Measurements from ENCODE around the gene RAP1A.
"Not testable (repeated sequence)": the region's sequence is repeated elsewhere in the genome, so short reads cannot be mapped to it uniquely, and the experiment has no call there.

Gene RAP1A

DNA sequence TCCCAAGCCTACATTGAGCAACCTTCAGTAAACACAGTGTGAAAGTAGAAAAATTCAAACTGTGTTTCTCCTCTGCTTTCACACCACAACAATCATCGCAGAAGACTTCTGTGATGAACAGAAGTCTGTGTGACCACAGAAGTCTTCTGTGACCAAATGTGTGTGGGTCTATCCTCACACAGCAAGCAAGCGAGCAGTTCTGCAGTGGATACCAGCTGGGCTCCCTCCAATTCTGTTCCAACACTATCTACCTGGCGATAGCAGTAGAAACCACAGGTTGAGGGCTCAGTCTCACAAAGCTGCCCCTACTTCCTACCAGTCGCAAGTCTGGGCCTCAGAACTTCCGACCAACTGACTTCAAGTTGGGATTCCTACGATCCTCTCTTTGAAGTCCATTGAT, 21.0 kb upstream of the RAP1A start:
- DNase-seq = no peak

- DNase-seq = no peak
These were observed 19.6 kb upstream of the RAP1A start for GRCh38 chr1:111599781-111600693.

GRCh38 chr1:111600886-111601386, 18.7 kb upstream of the RAP1A start:
- DNase-seq = no peak

DNA sequence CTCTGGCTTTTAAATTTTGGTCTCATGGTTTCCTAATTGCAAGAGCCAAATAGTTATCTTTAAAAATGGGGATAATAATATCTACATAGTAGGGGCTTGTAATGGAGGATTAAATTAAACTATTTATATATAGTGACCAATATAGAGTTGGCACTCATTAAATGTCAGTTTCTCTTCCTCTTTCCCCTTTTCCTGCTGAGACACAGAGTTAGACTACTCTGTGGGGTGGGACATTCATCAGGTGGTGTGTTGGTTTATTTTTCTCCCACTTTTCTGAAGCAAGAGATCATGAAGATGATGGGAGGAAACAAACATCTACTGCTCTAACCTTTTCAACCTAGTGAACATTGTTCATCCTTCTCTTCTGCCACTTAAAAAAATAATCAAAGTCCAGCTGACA, 17.3 kb upstream of the RAP1A start:
- no peak for DNase-seq

DNA sequence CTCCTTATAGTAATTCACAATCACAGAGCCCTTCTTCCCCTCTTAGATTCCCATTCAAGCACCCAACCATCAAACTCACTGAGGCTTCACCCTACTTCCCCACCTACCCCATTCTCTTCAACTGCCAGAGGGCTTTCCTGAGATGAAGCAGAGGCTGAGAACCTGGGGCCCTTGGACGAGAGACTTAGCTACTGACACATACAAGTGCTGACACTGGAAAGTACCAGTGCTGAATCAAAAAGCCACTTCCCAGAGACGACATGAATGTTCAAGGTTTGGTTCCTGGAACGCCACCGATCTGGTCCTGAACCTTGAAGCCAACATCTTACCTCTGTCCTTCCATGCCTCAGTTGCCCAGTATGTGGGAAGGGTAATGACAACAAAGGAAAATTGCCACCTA, 16.6 kb upstream of the RAP1A start:
- DNase-seq = no peak

- DNase-seq = peak; percentile 35
These were observed 15.6 kb upstream of the RAP1A start for GRCh38 chr1:111603979-111604378.

- DNase-seq = no peak
These were observed 14.7 kb upstream of the RAP1A start for GRCh38 chr1:111604931-111605330.

DNA sequence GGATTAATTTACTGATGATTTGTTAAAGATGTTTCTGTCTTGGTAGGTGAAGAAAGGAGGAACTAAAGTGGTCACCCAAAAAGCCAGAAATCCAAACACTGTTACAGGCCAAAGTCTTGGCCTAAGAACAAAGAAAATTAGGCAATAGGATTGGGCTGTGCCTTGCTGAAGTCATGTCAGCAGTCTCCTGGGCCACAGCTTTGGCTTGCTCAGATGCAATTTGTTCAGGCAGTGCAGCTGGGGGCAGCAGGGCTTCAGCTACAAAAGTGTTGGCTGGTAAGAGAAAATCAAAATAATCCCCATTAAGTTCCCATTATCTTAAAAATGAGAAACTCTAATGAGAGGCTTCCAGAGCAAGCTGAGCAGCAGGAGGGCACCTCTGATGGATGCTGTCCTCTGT, 14.0 kb upstream of the RAP1A start:
- no peak for DNase-seq

- not testable (repeated sequence) for DNase-seq
These were observed 13.0 kb upstream of the RAP1A start for GRCh38 chr1:111606457-111607215.

- DNase-seq = not testable (repeated sequence)
These were observed 11.1 kb upstream of the RAP1A start for GRCh38 chr1:111608528-111608927.

DNA sequence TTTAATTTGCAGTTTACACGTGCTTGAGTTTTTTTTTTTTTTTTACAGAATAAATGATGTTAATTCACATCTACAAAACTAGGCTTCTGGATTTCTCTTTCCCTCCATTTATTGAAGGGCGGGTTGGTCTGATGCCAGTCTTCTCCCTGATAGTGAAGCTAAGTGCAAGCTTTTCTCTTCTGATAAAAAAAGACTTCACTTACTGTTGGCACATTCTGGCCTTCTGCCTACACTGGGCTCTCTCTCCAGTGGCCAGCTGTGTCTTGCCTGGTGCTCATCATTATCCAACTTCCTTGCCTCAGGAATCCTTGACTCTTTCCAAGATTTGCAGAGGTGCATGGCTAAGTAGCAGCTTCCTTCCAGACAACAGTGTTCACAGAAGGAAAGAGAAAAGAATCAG, 7.6 kb upstream of the RAP1A start:
- no peak for DNase-seq

- no peak for DNase-seq
These were observed 3.5 kb upstream of the RAP1A start for GRCh38 chr1:111615870-111616715.

- DNase-seq = no peak
These were observed 1.5 kb upstream of the RAP1A start for GRCh38 chr1:111618081-111618480.

DNA sequence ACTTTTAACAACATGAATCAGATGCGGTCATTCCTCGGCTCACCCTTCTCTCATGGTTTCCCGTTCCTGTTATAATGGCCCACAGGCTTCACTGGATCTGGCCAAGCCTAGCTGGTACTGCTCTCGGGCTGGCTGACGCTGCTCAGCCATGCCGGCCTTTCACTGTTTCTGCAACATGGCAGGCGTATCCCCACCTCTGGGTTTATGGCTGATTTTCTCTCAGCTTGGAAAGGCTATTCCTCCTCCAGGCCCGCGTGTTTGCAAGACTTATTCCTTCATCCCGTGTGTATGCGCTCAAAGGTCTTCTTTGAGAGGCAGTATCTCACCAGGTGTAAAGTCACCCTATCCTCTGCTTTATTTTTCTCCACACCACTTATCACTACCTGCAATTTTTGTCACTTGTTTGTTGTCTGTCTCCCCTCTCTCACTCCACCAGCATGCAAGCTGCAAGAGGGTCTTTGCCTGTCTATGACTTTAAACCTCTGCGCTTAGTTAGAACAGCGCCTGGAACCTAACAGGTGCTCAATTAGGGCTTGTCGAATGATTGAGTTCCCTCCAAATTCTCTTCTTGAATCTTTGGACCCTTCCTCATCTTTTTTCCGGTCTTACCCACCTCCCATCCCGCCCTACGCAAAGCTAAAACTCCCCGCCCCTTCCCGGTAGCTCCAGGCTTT, 491 bp upstream of the RAP1A start:
- DNase-seq = no peak

GRCh38 chr1:111620441-111620971, 917 bp downstream of the RAP1A start:
- DNase-seq = no peak

- DNase-seq = no peak
These were observed 1.5 kb downstream of the RAP1A start for GRCh38 chr1:111621050-111621449.

DNA sequence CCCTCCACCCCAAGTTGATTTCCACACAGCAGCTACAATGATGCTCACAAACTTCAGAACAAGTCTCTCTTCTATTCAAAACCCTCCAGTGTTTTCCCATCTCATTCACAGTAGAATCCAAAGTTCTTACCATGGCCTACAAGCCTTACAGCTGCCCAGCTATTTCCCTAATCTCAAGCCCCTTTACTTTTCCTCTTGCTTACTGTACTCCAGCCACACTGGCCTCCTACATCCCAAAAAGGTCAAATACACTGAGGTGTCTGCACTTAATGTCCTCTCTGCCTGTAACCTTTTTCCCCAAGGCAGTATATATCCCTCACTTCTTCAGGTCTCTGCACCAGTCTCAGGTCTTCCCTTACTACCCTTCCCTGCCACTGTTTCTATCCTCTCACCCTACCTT, 2.6 kb downstream of the RAP1A start:
- no peak for DNase-seq

DNA sequence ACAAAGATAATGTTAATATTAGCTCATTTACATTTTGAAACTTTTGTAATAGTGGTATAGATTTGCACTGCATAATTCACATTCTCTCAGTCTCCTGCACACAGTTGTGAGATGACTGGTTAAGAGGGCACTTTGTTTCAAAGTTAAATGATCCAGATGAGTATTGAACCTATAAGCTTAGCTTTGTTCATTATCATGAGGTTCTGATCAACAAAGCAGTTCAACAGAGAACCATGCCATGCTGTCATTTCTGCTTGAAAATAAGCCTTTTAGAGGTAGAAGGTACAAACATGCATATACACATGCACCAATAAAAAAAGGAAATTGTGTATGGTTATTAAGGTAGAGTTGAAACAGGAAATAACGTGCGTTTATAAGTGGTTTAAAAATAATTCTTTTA, 4.8 kb downstream of the RAP1A start:
- DNase-seq = no peak

DNA sequence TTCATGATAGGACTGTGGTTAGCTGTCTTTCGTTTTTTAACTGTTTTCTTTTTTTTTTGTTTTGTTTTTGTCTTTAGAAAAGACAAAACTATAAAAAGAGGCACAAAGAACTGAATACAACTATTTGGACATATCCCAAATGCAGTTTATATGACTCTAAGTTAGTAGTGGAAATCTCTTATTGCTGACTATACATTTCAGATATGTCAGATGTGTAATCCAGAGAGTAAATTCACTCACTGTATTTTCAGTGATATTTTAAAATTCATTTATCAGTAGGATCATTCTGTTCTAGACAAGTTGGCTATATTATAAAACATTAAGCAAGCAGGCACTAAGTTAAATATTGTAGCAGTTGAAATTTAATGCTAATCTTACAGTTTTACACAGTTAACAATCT, 5.7 kb downstream of the RAP1A start:
- no peak for DNase-seq

DNA sequence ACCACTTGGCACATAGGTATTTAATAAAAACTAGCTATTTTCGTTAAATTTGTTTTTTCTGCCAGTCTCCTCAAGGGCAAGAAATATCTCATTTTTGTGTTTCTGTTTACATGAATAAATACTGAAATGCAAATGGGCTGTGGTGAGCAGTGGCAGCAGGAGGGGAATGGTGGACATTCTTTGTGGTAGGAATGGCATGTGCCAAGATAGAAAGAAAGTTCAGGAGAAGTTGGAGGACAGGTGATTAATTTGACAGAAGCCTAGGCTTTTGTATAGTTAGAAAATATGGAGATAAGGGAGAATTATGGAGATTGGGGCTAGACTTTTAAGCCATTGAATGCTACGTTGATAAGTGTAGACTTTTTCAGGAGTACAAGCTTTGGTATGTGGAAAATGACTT, 8.6 kb downstream of the RAP1A start:
- DNase-seq = no peak

DNA sequence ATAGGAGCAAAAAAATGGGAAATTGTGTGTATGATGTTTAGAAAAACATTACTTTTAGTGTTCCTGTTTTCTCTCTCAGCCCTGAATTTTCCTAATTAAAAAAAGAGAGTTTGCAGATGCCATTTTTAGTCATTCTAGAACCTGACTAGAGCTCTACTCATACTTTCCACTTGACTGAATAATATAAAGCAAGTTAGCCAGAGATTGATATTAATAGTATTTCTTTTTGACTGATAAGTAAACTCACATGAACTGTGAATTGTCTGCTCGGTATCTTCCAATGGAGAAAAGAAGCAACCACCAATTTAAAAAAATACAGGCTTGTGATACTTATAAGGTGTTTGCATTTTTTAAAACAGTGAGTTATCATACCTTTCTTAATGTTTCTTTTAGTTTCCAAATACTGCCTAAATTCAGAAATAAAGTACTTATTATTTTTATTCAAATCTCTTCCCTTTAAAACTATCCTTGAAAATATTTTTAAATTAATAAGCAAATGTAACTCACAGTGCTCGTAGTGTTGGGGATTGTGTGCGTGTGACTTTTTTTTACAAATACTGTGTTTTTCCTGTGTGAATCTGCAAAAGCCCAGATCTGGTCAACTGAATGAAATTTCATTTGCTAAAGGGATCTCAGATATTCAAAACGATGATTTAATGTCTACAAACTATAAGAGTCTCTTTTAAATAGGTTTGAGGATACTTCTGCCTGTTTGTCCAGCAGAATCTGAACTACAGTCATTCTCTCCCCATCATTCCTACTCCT, 9.8 kb downstream of the RAP1A start:
- no peak for DNase-seq

All from effector CD8-positive, alpha-beta T cell (primary cell).